Fibroblast of lung (primary cell): ENCODE measurements around the gene TMEM69. TPM values are rescaled to one million over a fixed set of nuclear protein-coding genes. Genes with fewer than 3 reads are reported as not detected.
"Not testable (repeated sequence)": the region's sequence is repeated elsewhere in the genome, so short reads cannot be mapped to it uniquely, and the experiment has no call there.

ENCODE experiments used
- DNase-seq, 2 donors: peaks; one replicate each; pipeline versions ENCODE4 v3.0.0 to v3.0.0-alpha.2; 2010; ENCODE audit warnings: low read depth in 2 of 2
- H2AFZ ChIP-seq: 2 replicates; pipeline ENCODE4 v1.5.1; 2012; ENCODE audit warnings: low read length, control low read depth, inconsistent platforms
- H3K27ac ChIP-seq: 2 replicates; pipeline ENCODE4 v1.5.1; 2011; ENCODE audit warnings: low read length, control low read depth; ENCODE audit not compliant: insufficient read depth
- H3K27me3 ChIP-seq: 2 replicates; pipeline ENCODE4 v1.5.1; 2011; ENCODE audit warnings: mild to moderate bottlenecking, low read length; ENCODE audit not compliant: control insufficient read depth, insufficient read depth
- H3K36me3 ChIP-seq: 2 replicates; pipeline ENCODE4 v1.5.1; 2011; ENCODE audit warnings: low read length; ENCODE audit not compliant: control insufficient read depth, insufficient read depth
- H3K4me1 ChIP-seq: 2 replicates; pipeline ENCODE4 v1.5.1; 2011; ENCODE audit warnings: low read length; ENCODE audit not compliant: control insufficient read depth, insufficient read depth; ENCODE audit errors: extremely low read depth
- H3K4me2 ChIP-seq: 2 replicates; pipeline ENCODE4 v1.5.1; 2011; ENCODE audit warnings: low read length, control low read depth; ENCODE audit not compliant: insufficient read depth; ENCODE audit errors: extremely low read depth
- H3K4me3 ChIP-seq, 4 experiments: fragments of 200-600 bp in 1 of 4; sonication (generic) in 1 of 4; replicated peaks in 1 of 4; 2 replicates each; pipeline ENCODE4 v1.5.1; 2011 to 2016; ENCODE audit warnings: low read length in 4 of 4, low read depth in 3 of 4, mild to moderate bottlenecking in 3 of 4, control low read depth in 2 of 4, inconsistent platforms in 1 of 4, mixed read lengths in 1 of 4; ENCODE audit not compliant: insufficient read depth in 1 of 4; ENCODE audit errors: control extremely low read depth in 1 of 4
- H3K79me2 ChIP-seq: 2 replicates; pipeline ENCODE4 v1.5.1; 2012; ENCODE audit warnings: mild to moderate bottlenecking, low read length, inconsistent platforms; ENCODE audit not compliant: control insufficient read depth, insufficient read depth
- H3K9ac ChIP-seq: 2 replicates; pipeline ENCODE4 v1.5.1; 2011; ENCODE audit warnings: mild to moderate bottlenecking, low read length, control low read depth; ENCODE audit not compliant: insufficient read depth
- H3K9me3 ChIP-seq: 2 replicates; pipeline ENCODE4 v1.5.1; 2012; ENCODE audit warnings: low read depth, low read length; ENCODE audit not compliant: control insufficient read depth, insufficient read depth
- H4K20me1 ChIP-seq: 2 replicates; pipeline ENCODE4 v1.5.1; 2011; ENCODE audit warnings: low read length; ENCODE audit not compliant: control insufficient read depth, insufficient read depth; ENCODE audit errors: extremely low read depth
- CTCF ChIP-seq, 2 donors: IDR thresholded peaks in 1 of 2; conservative IDR thresholded peaks in 1 of 2; 1 replicate in 1 of 2; 2 replicates in 1 of 2; pipeline ENCODE4 v1.5.1; 2011 to 2012; ENCODE audit warnings: low read length in 2 of 2, control low read depth in 1 of 2, inconsistent platforms in 1 of 2, low read depth in 1 of 2, mild to moderate bottlenecking in 1 of 2
- EZH2 ChIP-seq: IDR thresholded peaks from 2 replicates; pipeline ENCODE4 v1.5.1; 2012; ENCODE audit warnings: low read length, control low read depth, mild to moderate bottlenecking; ENCODE audit errors: missing control alignments
- polyA plus RNA-seq, 2 donors: library from polyadenylated mRNA; depleted of rRNA in 1 of 2; stranded (reverse) in 1 of 2; unstranded in 1 of 2; fragments of >200 nt; gene quantifications; 2 replicates each; pipeline ENCODE4 v1.2.1, GENCODE V29; 2011 to 2012; ENCODE audit warnings: missing spikeins in 1 of 2
- total RNA-seq: library from RNA; depleted of rRNA; stranded (reverse); fragments of >200 nt; gene quantifications from 2 replicates; pipeline ENCODE4 v1.2.1, GENCODE V29; 2014

The TMEM69 gene
- total and polyA plus RNA-seq, 2 donors (not counting 1 experiment from before 2014, with no cell fraction given), result 10.2 to 54.3 TPM

- peak; percentile 94 to 98 for DNase-seq
- Histone ChIP-seq H3K4me3 (peak within 1 kb of the TSS; percentile 73 to 98 (median 88)), H3K36me3 (no peaks in the 10 kb centered on the region), H3K4me2 (peak within 1 kb of the TSS; percentile 91), H3K27ac (peak within 1 kb of the TSS; percentile 96), H3K9ac (peak within 1 kb of the TSS; percentile 78), H4K20me1 (no peaks in the 10 kb centered on the region), H3K79me2 (peaks cover 77% of the 10 kb centered on the region), H2AFZ (peak within 1 kb of the TSS; percentile 95), H3K27me3 (no peaks in the 10 kb centered on the region), H3K4me1 (peaks cover 4% of the 10 kb centered on the region), H3K9me3 (no peaks in the 10 kb centered on the region)
- TF ChIP-seq EZH2 (no peak), CTCF (conservative IDR thresholded peaks at IDR 0.05 in 1 of 2, IDR thresholded peaks at IDR 0.05 in 1 of 2; ENCODE audit: low read depth in 1 of 2, low read length in 2 of 2) (no peak)
Observed at GRCh38 chr1:45686288-45687013, 1.5 kb upstream of the TMEM69 start, which contains the start of gene GPBP1L1. GPBP1L1 (minus strand) TSS chr1:45686533; CDS start chr1:45659087, 27,446 bp downstream.

- no peaks in the 10 kb centered on the region for H4K20me1 ChIP-seq
- TF ChIP-seq EZH2, result no peak
- no peak for TF ChIP-seq CTCF (conservative IDR thresholded peaks at IDR 0.05 in 1 of 2, IDR thresholded peaks at IDR 0.05 in 1 of 2; ENCODE audit: low read depth in 1 of 2, low read length in 2 of 2)
- peak overlapping the region; percentile 96 for H3K27ac ChIP-seq
- peak; percentile 99 for DNase-seq
- no peaks in the 10 kb centered on the region for H3K9me3 ChIP-seq
- H3K4me1 ChIP-seq, result peaks cover 4% of the 10 kb centered on the region
- no peaks in the 10 kb centered on the region for H3K36me3 ChIP-seq
- peak overlapping the region; percentile 78 for H3K9ac ChIP-seq
- H3K4me3 ChIP-seq, result peak overlapping the region; percentile 73 to 98 (median 88)
- H3K4me2 ChIP-seq, result peak overlapping the region; percentile 91
- H2AFZ ChIP-seq, result peak overlapping the region; percentile 95
- peaks cover 71% of the 10 kb centered on the region for H3K79me2 ChIP-seq
- H3K27me3 ChIP-seq, result no peaks in the 10 kb centered on the region
Observed at GRCh38 chr1:45687014-45687753, 797 bp upstream of the TMEM69 start.

- not testable (repeated sequence) for H3K36me3 ChIP-seq, H4K20me1 ChIP-seq, H3K4me2 ChIP-seq, H3K27me3 ChIP-seq, H3K27ac ChIP-seq, H3K4me1 ChIP-seq, H3K4me3 ChIP-seq, DNase-seq, H3K9me3 ChIP-seq, H3K9ac ChIP-seq, H2AFZ ChIP-seq
- peaks cover 22% of the 10 kb centered on the region for H3K79me2 ChIP-seq
Observed at GRCh38 chr1:45693811-45694210, 5.8 kb downstream of the TMEM69 start.
